ENCODE measurements around the gene FSHR. TPM values are rescaled to one million over a fixed set of nuclear protein-coding genes. Genes with fewer than 3 reads are reported as not detected.
A peak's percentile ranks its signal among the peaks of the same experiment; 100 is the strongest.

The FSHR gene
- polyA plus RNA-seq, 1 donor = not detected

GRCh38 chr2:48944956-48945355 lies 209.4 kb downstream of the FSHR start:
- H3K36me3 ChIP-seq (ENCODE audit: control insufficient read depth, insufficient read depth, low read length) = no peaks in the 10 kb centered on the region
- no peaks in the 10 kb centered on the region for H3K27me3 ChIP-seq (ENCODE audit: control insufficient read depth, insufficient read depth, low read length)
- no peaks in the 10 kb centered on the region for H3K4me1 ChIP-seq (ENCODE audit: control insufficient read depth, insufficient read depth, low read length)
- DNase-seq = no peak
- WGBS (ENCODE audit: insufficient coverage, low lambda C conversion rate) = 91% methylated on average over 1 of the region's 1 CpG
- H3K27ac ChIP-seq (ENCODE audit: low read length) = no peak overlapping the region
- H3K9me3 ChIP-seq (ENCODE audit: control insufficient read depth, low read depth, low read length) = no peaks in the 10 kb centered on the region
- H3K4me3 ChIP-seq (ENCODE audit: low read length) = no peak overlapping the region

- Histone ChIP-seq H3K36me3 (ENCODE audit: control insufficient read depth, insufficient read depth, low read length) (no peaks in the 10 kb centered on the region), H3K27ac (ENCODE audit: low read length) (no peak overlapping the region), H3K4me1 (ENCODE audit: control insufficient read depth, insufficient read depth, low read length) (no peaks in the 10 kb centered on the region), H3K27me3 (ENCODE audit: control insufficient read depth, insufficient read depth, low read length) (no peaks in the 10 kb centered on the region), H3K4me3 (ENCODE audit: low read length) (no peak overlapping the region), H3K9me3 (ENCODE audit: control insufficient read depth, low read depth, low read length) (no peaks in the 10 kb centered on the region)
- WGBS (ENCODE audit: insufficient coverage, low lambda C conversion rate) = no CpG with 5 or more reads among the region's 3 CpGs
- DNase-seq = peak in 1 of 2 donors; percentile 9
Measured at GRCh38 chr2:48943436-48943835, 210.9 kb downstream of the FSHR start.

DNA sequence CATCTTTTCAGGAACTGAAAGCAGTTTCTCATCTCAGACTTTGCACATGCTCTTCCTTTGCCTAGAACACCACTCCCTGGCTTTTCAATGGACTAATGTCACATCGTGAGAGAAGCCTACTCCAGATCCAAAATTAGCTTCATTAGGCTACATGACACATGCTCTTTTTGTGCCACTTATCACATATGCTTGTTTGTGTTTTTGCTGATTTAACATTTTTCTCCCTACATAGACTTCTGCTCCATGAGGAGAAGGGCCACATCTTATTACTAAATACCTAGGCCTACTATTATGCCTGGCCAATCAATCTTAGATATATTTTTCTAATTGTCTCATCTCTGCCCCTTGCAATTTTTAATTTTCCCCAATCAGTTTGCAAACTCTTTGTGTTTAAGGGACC lies 212.4 kb downstream of the FSHR start:
- no CpG with 5 or more reads among the region's 1 CpG for WGBS (ENCODE audit: insufficient coverage, low lambda C conversion rate)
- no peak for DNase-seq

DNA sequence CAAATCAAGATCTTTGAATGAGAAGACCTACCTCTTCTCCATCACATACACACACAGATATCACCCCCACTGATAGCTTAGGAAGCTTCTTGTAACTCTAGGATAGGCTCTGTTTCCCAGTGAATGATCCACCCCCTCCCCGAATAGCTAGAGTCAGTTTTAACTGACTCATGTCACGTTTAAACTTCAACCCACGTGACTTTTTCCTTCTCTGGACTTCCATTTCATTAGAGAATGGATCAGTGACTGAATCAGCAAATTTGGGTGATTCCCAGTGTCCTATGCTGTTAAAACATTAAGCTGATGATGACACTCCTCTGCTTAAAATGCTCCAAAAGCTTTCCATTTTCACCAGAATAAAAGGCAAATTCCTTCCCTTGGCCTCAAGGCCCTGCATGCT lies 212.9 kb downstream of the FSHR start:
- Histone ChIP-seq H3K27me3 (ENCODE audit: control insufficient read depth, insufficient read depth, low read length) (no peaks in the 10 kb centered on the region), H3K27ac (ENCODE audit: low read length) (no peak overlapping the region), H3K4me1 (ENCODE audit: control insufficient read depth, insufficient read depth, low read length) (no peaks in the 10 kb centered on the region), H3K4me3 (ENCODE audit: low read length) (no peak overlapping the region), H3K9me3 (ENCODE audit: control insufficient read depth, low read depth, low read length) (no peaks in the 10 kb centered on the region), H3K36me3 (ENCODE audit: control insufficient read depth, insufficient read depth, low read length) (no peaks in the 10 kb centered on the region)
- no peak for DNase-seq
- 63% methylated on average over 2 of the region's 3 CpGs for WGBS (ENCODE audit: insufficient coverage, low lambda C conversion rate)

More for the DNA sequence above, 212.4 kb downstream of the FSHR start:
- H3K9me3 ChIP-seq (ENCODE audit: control insufficient read depth, low read depth, low read length) = no peaks in the 10 kb centered on the region
- no peak overlapping the region for H3K4me3 ChIP-seq (ENCODE audit: low read length)
- no peaks in the 10 kb centered on the region for H3K36me3 ChIP-seq (ENCODE audit: control insufficient read depth, insufficient read depth, low read length)
- H3K4me1 ChIP-seq (ENCODE audit: control insufficient read depth, insufficient read depth, low read length) = no peaks in the 10 kb centered on the region
- H3K27me3 ChIP-seq (ENCODE audit: control insufficient read depth, insufficient read depth, low read length) = no peaks in the 10 kb centered on the region
- no peak overlapping the region for H3K27ac ChIP-seq (ENCODE audit: low read length)

DNA sequence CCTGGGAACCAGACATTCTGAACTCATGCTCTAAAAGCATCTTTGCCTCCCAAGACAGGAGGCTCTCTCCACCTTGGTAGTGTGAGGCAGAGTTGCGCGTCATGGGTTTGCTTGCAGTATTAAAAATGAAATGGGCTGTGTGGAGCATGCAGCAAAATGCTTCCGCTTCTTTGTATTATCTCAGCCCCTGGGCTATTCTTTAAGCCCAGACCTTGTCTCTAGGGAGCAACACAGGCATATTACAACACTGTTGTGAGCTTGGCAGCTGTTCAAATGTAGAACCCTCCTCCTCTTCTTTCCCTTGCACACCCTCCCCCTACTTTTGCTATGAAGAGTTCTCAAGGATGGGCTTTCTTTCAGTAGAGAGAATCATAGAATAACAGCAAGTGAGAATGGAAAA lies 213.7 kb downstream of the FSHR start:
- Histone ChIP-seq H3K27ac (ENCODE audit: low read length) (no peak overlapping the region), H3K4me1 (ENCODE audit: control insufficient read depth, insufficient read depth, low read length) (no peaks in the 10 kb centered on the region), H3K9me3 (ENCODE audit: control insufficient read depth, low read depth, low read length) (no peaks in the 10 kb centered on the region), H3K27me3 (ENCODE audit: control insufficient read depth, insufficient read depth, low read length) (no peaks in the 10 kb centered on the region), H3K36me3 (ENCODE audit: control insufficient read depth, insufficient read depth, low read length) (no peaks in the 10 kb centered on the region), H3K4me3 (ENCODE audit: low read length) (no peak overlapping the region)
- peak; percentile 6 to 8 for DNase-seq
- WGBS (ENCODE audit: insufficient coverage, low lambda C conversion rate) = no CpG with 5 or more reads among the region's 3 CpGs

DNA sequence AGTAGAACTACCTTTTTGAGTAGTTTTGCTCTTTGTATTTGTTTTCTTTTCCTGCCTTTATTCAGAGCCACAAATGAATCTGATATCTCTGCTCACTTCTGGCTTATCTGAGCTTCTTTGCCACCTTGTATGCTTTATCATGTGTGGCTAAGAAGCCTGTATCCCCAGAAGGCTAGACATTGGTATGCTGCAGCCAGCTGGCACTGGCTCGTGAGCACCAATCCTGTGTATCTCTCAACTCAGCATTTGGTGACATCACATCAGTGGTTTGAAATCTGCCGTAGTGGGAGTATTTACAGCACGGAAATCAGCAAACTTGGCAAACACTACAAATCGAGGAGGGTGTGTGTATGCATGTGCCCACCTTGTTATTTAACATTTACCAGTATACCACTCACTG lies 215.1 kb downstream of the FSHR start:
- DNase-seq = no peak

GRCh38 chr2:48938231-48938630 lies 216.1 kb downstream of the FSHR start:
- DNase-seq = no peak
- no peak overlapping the region for H3K27ac ChIP-seq (ENCODE audit: low read length)
- no peaks in the 10 kb centered on the region for H3K36me3 ChIP-seq (ENCODE audit: control insufficient read depth, insufficient read depth, low read length)
- no peaks in the 10 kb centered on the region for H3K9me3 ChIP-seq (ENCODE audit: control insufficient read depth, low read depth, low read length)
- WGBS (ENCODE audit: insufficient coverage, low lambda C conversion rate) = 79% methylated on average over 2 of the region's 4 CpGs
- H3K4me1 ChIP-seq (ENCODE audit: control insufficient read depth, insufficient read depth, low read length) = no peaks in the 10 kb centered on the region
- H3K27me3 ChIP-seq (ENCODE audit: control insufficient read depth, insufficient read depth, low read length) = no peaks in the 10 kb centered on the region
- no peak overlapping the region for H3K4me3 ChIP-seq (ENCODE audit: low read length)

More for the DNA sequence above, 215.1 kb downstream of the FSHR start:
- Histone ChIP-seq H3K9me3 (ENCODE audit: control insufficient read depth, low read depth, low read length) (no peaks in the 10 kb centered on the region), H3K36me3 (ENCODE audit: control insufficient read depth, insufficient read depth, low read length) (no peaks in the 10 kb centered on the region), H3K27me3 (ENCODE audit: control insufficient read depth, insufficient read depth, low read length) (no peaks in the 10 kb centered on the region), H3K27ac (ENCODE audit: low read length) (no peak overlapping the region), H3K4me3 (ENCODE audit: low read length) (no peak overlapping the region), H3K4me1 (ENCODE audit: control insufficient read depth, insufficient read depth, low read length) (no peaks in the 10 kb centered on the region)
- no CpG with 5 or more reads among the region's 4 CpGs for WGBS (ENCODE audit: insufficient coverage, low lambda C conversion rate)

- Histone ChIP-seq H3K27ac (ENCODE audit: low read length) (no peak overlapping the region), H3K4me1 (ENCODE audit: control insufficient read depth, insufficient read depth, low read length) (no peaks in the 10 kb centered on the region), H3K9me3 (ENCODE audit: control insufficient read depth, low read depth, low read length) (no peaks in the 10 kb centered on the region), H3K4me3 (ENCODE audit: low read length) (no peak overlapping the region), H3K27me3 (ENCODE audit: control insufficient read depth, insufficient read depth, low read length) (no peaks in the 10 kb centered on the region), H3K36me3 (ENCODE audit: control insufficient read depth, insufficient read depth, low read length) (no peaks in the 10 kb centered on the region)
- no CpG with 5 or more reads among the region's 7 CpGs for WGBS (ENCODE audit: insufficient coverage, low lambda C conversion rate)
- DNase-seq = no peak
Measured at GRCh38 chr2:48934807-48935206, 219.5 kb downstream of the FSHR start.

DNA sequence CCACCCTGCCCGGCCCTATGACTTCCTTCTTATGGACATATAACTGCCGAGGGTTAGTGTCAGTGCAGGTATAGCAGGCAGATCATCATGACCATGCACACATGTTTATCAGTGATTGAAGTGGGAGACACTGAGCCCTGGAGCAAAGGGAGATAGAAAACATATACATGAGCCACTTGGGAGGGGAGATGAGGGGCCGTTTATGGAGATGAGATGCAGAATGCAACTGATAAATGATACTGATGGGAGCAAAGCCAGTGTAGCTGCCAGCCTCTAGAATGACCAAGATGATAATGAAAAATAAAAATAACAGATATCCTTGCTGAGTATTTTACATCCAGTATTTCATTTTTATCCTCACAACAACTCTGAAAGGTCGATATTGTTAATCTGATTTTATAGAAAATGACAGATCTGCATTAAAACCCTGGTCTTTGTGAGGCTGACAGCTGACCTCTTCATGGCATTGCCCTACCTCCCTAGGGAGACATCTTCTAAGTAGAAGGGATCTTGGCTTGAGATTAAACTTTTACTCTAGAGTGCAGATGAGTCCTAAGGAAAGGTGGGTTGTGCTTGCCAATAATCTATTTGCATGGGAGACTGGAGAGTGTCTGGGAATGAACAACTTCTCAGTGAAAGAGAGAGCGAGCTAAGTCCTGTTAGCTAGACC lies 220.4 kb downstream of the FSHR start:
- Histone ChIP-seq H3K27me3 (ENCODE audit: control insufficient read depth, insufficient read depth, low read length) (no peaks in the 10 kb centered on the region), H3K4me1 (ENCODE audit: control insufficient read depth, insufficient read depth, low read length) (no peaks in the 10 kb centered on the region), H3K4me3 (ENCODE audit: low read length) (no peak overlapping the region), H3K36me3 (ENCODE audit: control insufficient read depth, insufficient read depth, low read length) (no peaks in the 10 kb centered on the region), H3K27ac (ENCODE audit: low read length) (no peak overlapping the region), H3K9me3 (ENCODE audit: control insufficient read depth, low read depth, low read length) (no peaks in the 10 kb centered on the region)
- no peak for DNase-seq
- 94% methylated on average over 2 of the region's 5 CpGs for WGBS (ENCODE audit: insufficient coverage, low lambda C conversion rate)

GRCh38 chr2:48932667-48933066 lies 221.6 kb downstream of the FSHR start:
- Histone ChIP-seq H3K4me3 (ENCODE audit: low read length) (no peak overlapping the region), H3K36me3 (ENCODE audit: control insufficient read depth, insufficient read depth, low read length) (no peaks in the 10 kb centered on the region), H3K4me1 (ENCODE audit: control insufficient read depth, insufficient read depth, low read length) (no peaks in the 10 kb centered on the region), H3K27me3 (ENCODE audit: control insufficient read depth, insufficient read depth, low read length) (no peaks in the 10 kb centered on the region), H3K9me3 (ENCODE audit: control insufficient read depth, low read depth, low read length) (no peaks in the 10 kb centered on the region), H3K27ac (ENCODE audit: low read length) (no peak overlapping the region)
- 100% methylated on average over 1 of the region's 4 CpGs for WGBS (ENCODE audit: insufficient coverage, low lambda C conversion rate)
- DNase-seq = no peak

- WGBS (ENCODE audit: insufficient coverage, low lambda C conversion rate) = 50% methylated on average over 1 of the region's 6 CpGs
- no peak for DNase-seq
- no peak overlapping the region for H3K27ac ChIP-seq (ENCODE audit: low read length)
- no peaks in the 10 kb centered on the region for H3K9me3 ChIP-seq (ENCODE audit: control insufficient read depth, low read depth, low read length)
- H3K4me1 ChIP-seq (ENCODE audit: control insufficient read depth, insufficient read depth, low read length) = no peaks in the 10 kb centered on the region
- no peak overlapping the region for H3K4me3 ChIP-seq (ENCODE audit: low read length)
- H3K36me3 ChIP-seq (ENCODE audit: control insufficient read depth, insufficient read depth, low read length) = no peaks in the 10 kb centered on the region
- H3K27me3 ChIP-seq (ENCODE audit: control insufficient read depth, insufficient read depth, low read length) = no peaks in the 10 kb centered on the region
Measured at GRCh38 chr2:48929571-48930301, 224.6 kb downstream of the FSHR start.
